GM19238 (cell line): Measurements from ENCODE around the gene STK10.

ENCODE experiments used
- DNase-seq: peaks from one replicate; pipeline ENCODE4 v3.0.0; 2011; ENCODE audit warnings: low spot score; ENCODE audit not compliant: insufficient read length

Gene STK10

DNA sequence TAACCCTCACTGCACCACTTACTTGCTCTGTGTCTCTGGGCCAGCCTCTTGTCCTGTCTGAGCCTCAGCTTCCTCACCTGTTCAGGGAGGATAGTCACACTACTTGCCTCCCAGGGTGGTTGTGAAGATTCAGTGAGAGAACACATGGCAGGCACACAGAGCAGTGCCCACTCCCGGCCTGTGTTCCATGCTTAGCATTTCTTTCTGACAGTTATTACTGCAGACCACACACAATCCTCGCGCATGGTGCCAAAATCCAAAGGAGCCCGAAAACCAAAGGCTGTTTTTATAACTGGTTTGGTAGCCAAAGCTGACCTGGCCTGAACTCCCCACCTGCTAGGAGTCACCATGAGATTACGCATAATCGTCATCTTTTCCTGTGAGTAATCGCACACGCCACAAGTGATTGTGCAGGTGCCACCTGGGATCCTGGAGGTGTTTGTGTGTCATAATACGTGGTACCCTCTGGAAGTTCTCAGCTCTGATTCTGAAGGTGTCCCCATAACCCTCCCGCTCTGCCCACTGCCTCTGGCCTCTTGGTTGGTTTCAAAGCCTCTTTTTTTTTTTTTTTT is 97.0 kb downstream of the STK10 start:
- no peak for DNase-seq

DNA sequence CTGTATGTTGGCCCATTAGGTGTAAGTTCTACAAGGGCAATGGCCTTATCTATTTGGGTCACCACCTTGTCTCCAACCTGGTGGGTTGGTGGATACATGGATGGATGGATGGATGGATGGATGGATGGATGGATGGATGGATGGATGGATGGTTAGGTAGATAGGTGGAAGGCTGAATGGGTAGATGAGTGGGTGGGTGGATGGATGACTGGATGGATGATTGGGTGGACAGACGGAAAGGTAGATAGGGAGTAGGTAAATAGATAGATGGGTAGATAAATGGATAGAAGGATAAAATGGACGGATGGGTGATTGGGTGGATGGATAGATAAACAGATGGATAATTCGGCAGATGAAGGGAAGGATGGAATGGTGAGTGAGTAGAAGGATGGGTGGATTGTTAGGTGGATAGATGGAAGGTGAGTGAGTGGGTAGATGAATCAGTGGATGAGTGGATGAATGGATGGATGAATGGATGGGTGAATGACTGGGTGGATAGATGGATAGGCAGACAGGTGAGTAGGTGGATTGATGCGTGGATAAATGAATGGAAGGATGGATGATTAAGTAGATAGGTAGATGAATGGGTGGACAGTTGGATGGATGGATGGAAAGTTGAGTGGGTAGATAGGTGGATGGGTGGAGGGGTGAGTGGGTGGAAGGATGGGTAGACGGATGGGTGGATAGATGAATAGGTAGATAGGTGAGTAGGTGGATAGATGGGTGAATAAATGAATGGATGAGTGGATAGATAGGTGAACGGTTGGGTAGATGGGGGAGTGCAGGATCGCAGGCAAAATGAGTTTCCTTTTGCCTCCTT is 98.5 kb downstream of the STK10 start:
- no peak for DNase-seq

DNA sequence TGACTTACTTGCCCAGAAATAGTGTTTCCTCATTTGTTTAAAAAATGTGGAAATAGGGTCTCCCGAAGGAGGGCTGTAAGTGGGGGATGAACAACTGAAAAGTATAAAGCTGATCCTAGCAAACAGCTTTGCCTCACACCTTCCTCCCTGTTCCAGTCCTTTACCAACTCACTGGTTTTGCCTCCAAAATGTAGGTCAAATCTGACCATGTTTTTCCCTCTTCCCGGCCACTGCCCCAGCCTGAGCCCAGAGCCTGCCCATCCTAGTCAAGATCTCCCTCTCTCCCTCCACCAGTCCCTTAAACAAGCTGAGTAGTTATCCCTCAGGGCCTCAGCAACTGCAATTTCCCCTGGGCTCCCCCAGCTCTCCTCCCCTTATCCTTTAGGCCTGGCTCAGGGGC is 99.2 kb downstream of the STK10 start:
- DNase-seq = no peak

DNA sequence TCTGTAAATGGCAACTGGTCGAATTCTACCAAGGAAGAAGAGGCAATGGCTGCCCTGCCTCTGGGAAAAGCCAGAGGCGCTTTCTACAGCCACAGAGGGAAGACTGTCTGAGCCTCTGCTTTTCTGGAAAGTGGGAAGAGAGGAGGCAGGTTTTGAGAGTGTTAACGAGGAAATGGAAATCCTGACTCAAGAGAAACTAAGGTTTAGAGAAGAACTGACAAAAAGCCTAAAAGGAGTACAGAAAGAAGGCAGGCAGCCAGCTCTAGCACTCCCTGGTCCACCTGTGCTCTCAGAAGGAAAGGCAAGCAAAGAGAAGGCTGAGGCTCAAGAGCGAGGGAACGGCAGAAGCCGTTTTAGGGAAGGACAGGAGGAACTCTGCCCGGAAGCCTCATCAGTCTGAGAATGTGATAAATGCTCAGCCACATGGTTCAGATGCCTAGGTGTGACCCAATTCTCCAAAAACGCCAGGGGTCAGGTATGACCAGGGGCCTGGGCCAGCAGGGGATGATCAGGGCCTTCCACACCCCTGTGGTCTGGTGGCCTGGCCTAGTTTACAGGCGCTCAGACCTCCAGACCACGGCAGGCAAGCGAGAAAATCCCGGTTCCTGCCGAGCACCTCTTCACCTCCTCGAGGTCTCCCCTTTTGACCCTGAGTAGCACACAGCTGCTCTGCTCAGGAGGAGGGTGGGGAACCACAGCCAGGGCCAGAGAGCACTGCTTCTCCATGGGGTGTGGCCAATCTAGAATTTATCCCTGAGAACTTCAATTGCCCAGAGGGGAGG is 101.6 kb downstream of the STK10 start:
- no peak for DNase-seq

DNA sequence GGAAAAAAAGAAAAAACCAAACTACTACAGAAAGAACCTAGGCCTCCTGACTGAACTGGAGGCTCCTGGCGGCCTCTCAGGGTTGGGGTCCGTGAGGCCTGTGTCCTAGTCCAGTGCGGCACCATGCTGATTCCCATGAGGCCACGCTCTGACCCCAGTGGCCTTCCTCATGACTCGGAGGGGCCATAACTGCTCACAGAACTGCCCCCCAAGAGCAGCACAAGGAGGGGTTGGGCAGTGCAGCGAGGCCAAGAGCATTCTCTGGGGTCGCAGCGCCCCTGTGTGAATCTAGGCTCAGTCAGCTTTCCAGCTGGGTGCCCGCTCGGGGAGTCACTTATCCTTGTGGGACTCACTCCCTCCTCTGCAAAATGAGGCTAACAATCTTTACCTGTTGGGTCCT is 102.3 kb downstream of the STK10 start:
- no peak for DNase-seq

DNA sequence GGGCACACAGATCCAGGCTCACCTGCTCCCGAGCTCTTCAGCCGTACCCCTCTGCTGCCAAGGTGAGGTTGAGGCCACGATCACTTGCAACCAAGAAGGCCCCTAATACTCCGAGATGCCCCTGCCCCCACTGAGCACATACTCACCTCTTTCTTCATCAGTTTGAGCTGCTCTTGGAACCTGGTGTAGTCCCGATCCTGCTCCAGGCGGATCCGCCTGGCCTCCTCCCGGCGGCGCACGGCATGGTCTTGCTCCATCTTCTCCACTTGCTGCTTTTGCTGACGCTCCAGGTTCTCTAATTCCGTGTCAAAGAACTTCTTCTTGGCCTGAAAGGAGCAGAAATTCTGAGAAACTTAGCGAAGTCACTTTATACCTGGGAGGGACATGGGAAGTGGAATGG is 105.8 kb downstream of the STK10 start:
- no peak for DNase-seq

DNA sequence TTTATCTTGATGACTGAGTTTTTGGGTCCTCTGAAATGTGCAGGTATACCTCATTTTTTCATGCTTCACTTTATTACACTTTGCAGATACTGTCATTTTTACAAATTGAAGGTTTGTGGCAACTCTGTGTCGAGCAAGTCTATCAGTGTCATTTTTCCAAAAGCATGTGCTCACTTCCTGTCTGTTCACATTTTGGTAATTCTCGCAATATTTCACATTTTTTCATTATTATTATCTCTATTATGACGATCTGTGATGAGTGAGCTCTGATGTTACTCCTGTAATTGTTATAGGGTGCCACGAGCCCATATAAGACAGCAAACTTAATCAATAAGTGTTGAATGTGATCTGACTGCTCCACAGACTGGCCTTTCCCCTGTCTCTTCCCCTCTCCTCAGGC is 108.1 kb downstream of the STK10 start:
- no peak for DNase-seq

DNA sequence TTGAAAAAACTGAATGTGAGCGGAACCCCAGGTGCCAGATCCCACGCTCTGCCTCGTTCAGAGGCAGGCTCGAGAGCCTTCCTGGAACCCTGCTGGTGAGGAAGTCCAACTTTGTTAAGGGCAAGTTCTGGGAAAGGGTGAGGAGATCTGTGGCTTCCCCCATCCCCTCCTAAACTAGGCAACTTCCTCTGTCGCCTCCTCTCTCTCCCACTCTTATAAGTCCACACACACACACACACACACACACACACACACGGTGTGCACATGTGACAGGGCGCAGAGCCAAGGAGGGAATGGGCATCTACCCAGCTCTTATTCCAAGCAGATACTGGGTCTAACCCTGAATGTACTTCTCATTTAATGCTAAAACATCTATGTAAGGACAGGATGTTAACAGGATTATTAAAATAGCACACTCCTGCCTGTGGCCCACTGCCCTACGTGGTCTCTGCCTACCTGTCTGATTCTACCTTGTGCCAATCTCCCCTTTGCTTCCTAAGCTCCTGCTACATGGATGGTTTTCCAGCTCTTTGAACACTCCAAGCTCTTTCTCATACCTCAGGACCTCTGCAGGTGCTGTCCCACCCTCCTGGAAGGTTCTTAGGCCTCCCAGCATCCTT is 109.2 kb downstream of the STK10 start:
- DNase-seq = no peak

DNA sequence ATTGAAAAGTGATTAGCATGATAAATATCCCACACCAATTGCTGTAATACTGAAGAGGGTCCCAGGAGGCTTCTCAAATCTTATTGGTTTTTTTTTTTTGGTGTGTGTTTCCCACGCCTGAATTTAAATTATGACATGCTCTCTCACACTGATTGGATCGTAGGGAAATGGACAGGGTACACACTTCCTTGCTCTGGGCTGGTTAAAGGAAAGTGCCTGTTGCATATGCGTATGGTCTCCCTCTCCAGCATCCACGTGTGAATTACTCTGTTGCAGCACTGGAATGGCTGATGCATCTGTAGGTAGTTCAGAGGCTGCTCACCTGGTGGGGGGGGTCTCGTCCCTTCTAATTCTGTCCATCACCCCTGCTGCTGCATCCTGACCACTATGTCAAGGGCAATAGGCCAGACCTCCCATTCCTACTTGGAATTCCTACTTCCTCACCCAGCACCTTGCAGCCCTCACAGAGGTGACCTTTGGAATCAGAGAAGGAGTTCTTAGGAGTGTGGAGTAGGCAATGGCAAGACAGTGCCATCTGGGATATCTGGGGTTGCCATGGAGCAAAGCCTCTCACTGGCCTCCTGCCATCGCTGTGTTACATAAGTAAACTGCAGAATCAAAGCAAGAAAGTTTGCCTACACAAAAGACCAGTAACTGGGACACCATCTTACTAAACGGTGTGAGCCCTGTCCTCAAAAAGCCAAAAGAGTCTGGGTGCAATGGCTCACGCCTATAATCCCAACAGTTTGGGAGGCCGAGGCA is 110.2 kb downstream of the STK10 start:
- no peak for DNase-seq

DNA sequence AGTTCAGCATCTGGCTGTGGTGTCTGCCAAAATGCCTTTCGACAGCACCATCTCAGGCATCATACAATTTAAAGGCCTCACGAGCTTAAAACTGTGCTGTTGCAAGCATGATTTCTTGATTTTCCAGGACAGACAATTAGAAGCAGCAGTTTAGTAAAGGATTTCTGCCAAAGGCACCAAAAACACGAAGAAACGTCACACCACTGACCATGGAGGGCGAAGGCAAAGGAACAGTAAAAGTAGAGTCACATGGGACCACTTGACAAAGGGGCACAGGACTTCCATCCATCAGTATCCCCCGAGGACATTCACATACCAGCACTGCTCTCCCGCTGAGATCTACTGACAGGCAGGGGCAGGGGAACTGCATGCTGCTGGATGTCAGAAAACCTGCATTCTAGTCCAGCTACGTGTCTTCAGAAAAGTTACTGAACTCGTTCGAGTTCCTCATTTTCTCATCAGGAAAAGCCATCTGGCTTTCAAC is 111.2 kb downstream of the STK10 start:
- no peak for DNase-seq

DNA sequence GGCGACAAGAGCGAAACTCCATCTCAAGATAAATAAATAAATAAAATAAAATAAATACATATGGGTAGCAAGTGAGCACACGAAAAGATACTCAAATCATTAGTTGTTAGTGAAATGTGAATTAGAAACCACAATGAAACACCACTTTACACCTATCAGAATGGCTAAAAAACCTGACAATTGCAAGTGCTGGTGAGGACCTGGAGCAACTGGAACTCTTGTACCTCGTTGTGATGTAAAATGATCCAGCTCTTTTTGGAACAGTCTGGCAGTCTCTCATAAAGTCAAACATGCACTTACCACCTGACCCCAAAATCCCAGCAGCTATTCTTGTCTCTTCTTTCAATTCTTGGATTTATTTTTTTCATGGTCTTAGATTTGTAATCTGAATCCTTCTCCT is 112.4 kb downstream of the STK10 start:
- DNase-seq = no peak

DNA sequence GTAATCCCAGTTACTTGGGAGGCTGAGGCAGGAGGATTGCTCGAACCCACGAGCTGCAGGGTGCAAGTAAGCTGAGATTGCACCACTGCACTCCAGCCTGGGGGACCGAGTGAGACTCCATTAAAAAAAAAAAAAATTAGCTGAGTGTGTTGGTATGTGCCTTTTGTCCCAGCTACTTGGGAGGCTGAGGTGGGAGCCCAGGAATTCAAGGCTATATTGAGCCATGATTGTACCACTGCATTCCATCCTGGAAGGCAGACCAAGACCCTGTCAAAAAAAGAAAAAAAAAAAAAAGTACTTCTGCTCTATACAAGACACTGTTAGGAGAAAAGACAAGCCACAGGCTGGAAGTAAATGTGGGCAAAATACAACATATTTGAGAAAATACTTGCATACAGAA is 113.1 kb downstream of the STK10 start:
- DNase-seq = no peak

DNA sequence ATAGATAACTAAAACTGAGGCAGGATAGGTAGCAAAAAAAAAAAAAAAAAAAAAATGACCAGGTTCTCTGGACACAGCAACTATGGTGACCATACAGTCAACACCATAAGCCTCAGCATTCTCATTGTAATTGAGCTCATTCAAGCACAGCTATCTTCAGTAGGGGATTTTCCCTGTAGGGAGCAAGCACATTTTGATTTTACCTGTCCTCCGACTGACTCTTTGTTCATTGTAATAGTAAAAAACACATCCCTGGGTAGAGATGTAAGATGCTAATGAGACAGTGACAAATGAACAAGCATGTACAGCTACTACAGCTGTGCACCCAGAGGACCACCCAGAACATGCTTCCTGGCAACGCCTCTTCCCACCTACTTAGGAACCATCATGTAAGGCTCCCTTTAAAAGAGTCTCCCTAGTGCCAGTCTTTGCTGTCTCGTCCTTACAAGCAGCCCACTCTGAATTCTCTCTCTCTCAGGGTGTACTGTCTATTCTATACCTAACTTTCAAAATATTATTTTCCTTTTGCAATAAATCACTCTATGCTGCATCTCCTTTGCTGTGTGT is 116.6 kb downstream of the STK10 start:
- no peak for DNase-seq

DNA sequence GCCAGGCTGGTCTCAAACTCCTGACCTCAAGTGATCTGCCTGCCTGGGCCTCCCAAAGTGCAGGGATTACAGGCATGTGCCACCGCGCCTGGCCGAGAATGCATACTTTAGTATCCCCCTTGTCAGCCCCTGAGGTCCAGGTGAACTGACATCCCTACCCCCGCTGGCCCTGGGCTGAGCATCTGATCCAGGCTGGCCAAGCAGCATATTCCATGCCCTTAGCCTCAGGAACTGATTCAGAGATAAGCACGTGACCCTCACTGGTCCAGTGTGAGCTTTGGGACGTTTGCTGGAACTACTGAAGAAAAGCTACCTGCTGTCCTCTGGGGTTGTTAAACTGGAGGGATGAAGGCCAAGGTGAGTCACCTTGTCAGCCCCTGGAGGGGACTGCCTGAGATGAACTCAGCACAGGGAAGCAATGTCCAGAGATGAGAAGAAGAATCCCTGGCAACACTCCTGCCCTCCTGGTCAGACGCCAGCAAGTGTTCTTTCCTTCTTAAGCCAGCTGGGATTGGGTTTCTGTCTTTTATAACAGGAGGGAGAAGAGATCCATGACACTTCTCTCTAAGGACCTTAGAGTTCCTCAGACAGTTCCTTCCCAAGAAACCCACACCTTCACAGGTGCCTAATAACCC is 122.5 kb downstream of the STK10 start:
- no peak for DNase-seq

DNA sequence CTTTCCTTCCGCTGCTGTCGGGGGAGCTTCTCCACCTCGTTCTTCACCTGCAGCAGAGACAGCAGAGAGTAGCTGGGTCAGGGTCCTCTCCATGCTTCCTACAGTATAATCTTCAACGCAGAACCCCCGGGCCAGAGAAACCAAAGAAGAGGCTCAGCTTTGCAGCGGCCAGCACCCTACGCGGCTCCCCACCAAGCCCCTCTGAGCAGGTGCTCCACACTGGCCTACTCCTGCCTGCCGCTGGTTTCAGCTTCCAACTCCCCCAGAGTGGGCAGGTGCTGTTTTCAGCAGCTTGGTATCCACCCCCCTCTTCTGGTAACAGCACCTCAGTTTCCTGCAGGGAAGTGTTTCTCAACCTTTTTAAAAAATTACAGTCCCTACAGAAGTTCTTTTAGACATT is 123.3 kb downstream of the STK10 start:
- DNase-seq = no peak

DNA sequence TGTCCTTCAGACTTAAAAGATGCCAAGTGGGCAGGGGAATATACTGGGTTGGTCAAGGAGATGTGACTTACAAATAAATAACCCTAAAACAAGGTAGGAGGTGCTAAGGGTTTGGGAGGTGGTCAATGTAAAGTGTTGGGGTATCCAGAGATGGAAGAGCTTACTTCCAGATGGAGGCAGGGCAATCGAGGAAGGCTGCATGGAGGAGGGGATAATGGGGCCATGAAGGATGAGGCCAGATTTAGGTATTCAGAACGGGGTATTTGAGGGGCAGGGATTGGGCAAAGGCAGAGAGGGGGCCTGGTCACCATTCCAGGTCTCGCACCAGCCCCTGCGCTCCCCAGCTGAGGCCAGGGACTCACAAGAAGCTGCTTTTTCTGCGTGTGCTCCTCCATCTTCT is 123.7 kb downstream of the STK10 start:
- no peak for DNase-seq

DNA sequence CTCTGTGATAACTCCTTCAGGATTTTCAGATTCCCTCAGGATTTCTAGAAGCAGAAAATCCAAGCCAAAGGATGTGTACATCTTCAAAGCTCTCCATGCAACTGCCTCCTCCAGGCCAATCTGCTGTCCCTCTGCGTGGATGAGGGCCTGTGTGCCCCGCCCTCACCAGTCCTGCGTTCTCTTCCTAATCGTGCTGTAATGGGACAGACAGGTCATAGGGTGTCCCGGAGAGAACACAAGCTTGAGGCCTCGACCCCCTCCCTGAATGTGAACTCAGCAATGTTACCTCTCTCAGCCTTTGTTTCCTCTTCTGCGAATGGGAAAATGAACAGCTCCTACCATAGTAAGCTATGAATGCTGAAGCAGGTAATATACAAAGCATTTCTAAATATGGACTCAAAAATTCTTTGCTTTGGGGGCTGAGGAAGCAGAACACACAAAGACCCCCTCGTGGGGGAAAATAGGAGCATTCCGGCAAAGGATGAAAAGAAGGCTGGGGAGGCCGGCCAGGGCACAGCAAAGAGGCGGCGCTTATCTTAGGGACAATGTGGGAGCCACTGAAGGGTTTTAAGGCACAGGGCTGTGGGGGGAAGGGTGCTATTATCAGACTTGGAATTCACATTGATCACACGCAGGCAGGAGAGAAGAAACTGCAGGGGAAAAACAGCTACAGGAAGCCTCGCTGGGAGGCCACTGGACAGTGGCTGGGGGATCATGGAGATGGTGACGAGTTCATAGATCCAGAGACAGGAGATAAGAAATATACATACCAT is 124.4 kb downstream of the STK10 start:
- no peak for DNase-seq

DNA sequence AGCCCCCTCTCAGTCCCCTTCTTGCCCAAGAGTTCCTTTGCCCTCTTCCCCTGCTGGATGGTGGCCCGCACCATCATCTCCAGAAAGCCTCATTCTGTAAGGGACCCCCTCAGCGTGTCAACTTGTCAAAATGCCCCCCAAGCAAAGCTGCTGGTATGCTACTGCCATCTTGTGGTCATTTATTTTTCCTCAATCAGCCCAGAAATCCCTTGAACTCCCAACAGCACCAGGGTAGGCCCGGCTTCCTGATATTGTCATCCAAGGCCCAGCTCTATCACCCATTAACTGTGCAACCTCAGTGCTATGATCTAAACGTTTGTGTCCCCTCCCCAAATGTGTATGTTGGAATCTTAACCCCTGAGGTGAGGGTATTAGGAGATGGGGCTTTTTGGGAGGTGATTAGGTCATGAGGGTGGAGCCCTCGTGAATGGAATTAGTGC is 128.3 kb downstream of the STK10 start:
- DNase-seq = no peak

DNA sequence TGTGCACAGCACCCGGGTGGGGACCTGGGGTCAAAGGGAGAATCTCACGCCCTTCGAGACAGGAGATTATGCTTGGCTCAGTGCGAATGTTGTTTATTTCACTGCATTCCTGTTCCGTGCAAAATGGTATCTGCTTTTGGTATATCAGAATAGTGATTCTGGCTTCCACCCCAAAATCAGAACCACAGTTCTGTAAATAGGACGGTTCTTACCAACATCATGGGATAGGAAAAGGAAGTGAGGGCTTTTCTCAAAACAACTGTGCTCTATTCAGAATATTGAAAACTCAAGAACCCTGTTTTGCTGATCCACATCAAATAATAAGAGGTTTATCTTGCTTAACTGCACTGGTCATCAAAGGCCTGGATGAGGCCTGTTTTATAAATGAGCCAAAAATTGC is 129.9 kb downstream of the STK10 start:
- DNase-seq = no peak

DNA sequence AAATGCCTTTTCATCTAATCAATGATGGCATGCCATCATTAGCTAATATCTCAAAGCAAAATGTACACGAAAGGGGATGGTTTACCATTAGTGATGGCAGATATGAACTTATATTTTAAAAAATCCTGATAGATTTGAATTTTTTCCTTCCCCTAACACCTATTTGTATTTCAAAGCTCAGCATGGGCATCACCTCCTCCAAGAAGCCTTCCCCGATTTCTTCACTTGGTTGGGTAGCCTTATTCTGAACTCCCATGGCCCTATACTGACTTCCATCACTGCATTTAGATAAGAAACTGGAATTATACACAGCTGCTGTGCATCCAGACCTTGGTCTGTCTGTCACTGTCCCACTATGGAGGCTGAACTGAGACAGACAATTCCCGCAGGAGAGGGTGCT is 132.0 kb downstream of the STK10 start:
- DNase-seq = no peak
